CD4-positive, alpha-beta memory T cell (primary cell): Measurements from ENCODE around the gene DENND6B. TPM values are rescaled to one million over a fixed set of nuclear protein-coding genes. Genes with fewer than 3 reads are reported as not detected.

Source experiments
- CTCF ChIA-PET: fragments of 350-600 bp; sonication (Branson Sonifier 250); formaldehyde crosslinking; loops from one replicate; lab custom pipeline; 2021; ENCODE audit warnings: inconsistent platforms; ENCODE audit not compliant: partially characterized antibody; lab: Charles Lee
- POLR2A ChIA-PET: fragments of 350-600 bp; sonication (Branson Sonifier 250); formaldehyde crosslinking; loops from one replicate; lab custom pipeline; 2021; ENCODE audit not compliant: partially characterized antibody; lab: Charles Lee
- DNase-seq, 5 donors: peaks; one replicate each; pipeline versions ENCODE4 v3.0.0 to v3.0.0-alpha.2; 2020 to 2022; ENCODE audit warnings: mixed read lengths in 1 of 5
- H3K27ac ChIP-seq: one replicate; pipeline ENCODE4 v1.7.0; 2013; ENCODE audit warnings: low read depth, low read length
- H3K27me3 ChIP-seq: 2 replicates; pipeline ENCODE4 v1.7.0; 2013; ENCODE audit warnings: mild to moderate bottlenecking, low read length, moderate library complexity; ENCODE audit not compliant: insufficient read depth
- H3K36me3 ChIP-seq: 2 replicates; pipeline ENCODE4 v1.7.0; 2013; ENCODE audit warnings: mild to moderate bottlenecking, low read length, moderate library complexity; ENCODE audit not compliant: insufficient read depth
- H3K4me1 ChIP-seq: 2 replicates; pipeline ENCODE4 v1.7.0; 2013; ENCODE audit warnings: mild to moderate bottlenecking, low read length, moderate library complexity; ENCODE audit not compliant: insufficient read depth
- H3K4me3 ChIP-seq, 2 donors: one replicate each; pipeline ENCODE4 v1.7.0; 2013; ENCODE audit warnings: low read length in 2 of 2, mild to moderate bottlenecking in 1 of 2
- H3K9me3 ChIP-seq, 2 donors: one replicate each; pipeline ENCODE4 v1.7.0; 2013; ENCODE audit warnings: low read length in 2 of 2, control low read depth in 1 of 2; ENCODE audit not compliant: control insufficient read depth in 1 of 2
- H3K27ac Mint-ChIP-seq, 7 donors: one replicate each; pipeline ENCODE4 v1.8.0; 2020 to 2021; ENCODE audit warnings: mixed read lengths in 7 of 7, mild to moderate bottlenecking in 6 of 7, inconsistent platforms in 3 of 7, moderate library complexity in 3 of 7
- H3K27me3 Mint-ChIP-seq, 2 donors: one replicate each; pipeline ENCODE4 v1.8.0; 2020 to 2021; ENCODE audit warnings: mixed read lengths in 2 of 2
- H3K36me3 Mint-ChIP-seq, 2 donors: one replicate each; pipeline ENCODE4 v1.8.0; 2020 to 2021; ENCODE audit warnings: mixed read lengths in 2 of 2, inconsistent platforms in 1 of 2, mild to moderate bottlenecking in 1 of 2
- H3K4me1 Mint-ChIP-seq, 4 donors: one replicate each; pipeline ENCODE4 v1.8.0; 2020 to 2021; ENCODE audit warnings: mixed read lengths in 4 of 4, mild to moderate bottlenecking in 1 of 4
- H3K4me3 Mint-ChIP-seq, 8 donors: one replicate each; pipeline ENCODE4 v1.8.0; 2020 to 2021; ENCODE audit warnings: mixed read lengths in 8 of 8, mild to moderate bottlenecking in 7 of 8, moderate library complexity in 6 of 8, inconsistent platforms in 3 of 8
- H3K9me3 Mint-ChIP-seq, 8 donors: one replicate each; pipeline ENCODE4 v1.8.0; 2020 to 2021; ENCODE audit warnings: mixed read lengths in 8 of 8, mild to moderate bottlenecking in 5 of 8, inconsistent platforms in 3 of 8, moderate library complexity in 1 of 8
- intact Hi-C: fragments of 100-400 bp; cut with micrococcal nuclease; formaldehyde crosslinking; loops from one replicate; pipeline ENCODE4 v1.15.1; 2023
- polyA plus RNA-seq, 2 donors: library from polyadenylated mRNA; unstranded; fragments of 300-500 nt; fragmentation: Illumina TruSeq; gene quantifications; one replicate each; pipeline ENCODE4 v1.2.3, GENCODE V29; 2021
- total RNA-seq, 2 experiments: library from RNA; stranded (reverse); gene quantifications; one replicate each; pipeline ENCODE4 v1.2.3, GENCODE V29; 2021

DENND6B gene
- total and polyA plus RNA-seq, 4 experiments from 2014 or later: 0.22 to 2.4 (median 0.94) TPM

GRCh38 chr22:50286275-50286674, 40.5 kb downstream of the DENND6B start:
- Histone ChIP-seq H3K36me3 (no peaks in the 10 kb centered on the region), H3K4me1 (no peaks in the 10 kb centered on the region)

DNA sequence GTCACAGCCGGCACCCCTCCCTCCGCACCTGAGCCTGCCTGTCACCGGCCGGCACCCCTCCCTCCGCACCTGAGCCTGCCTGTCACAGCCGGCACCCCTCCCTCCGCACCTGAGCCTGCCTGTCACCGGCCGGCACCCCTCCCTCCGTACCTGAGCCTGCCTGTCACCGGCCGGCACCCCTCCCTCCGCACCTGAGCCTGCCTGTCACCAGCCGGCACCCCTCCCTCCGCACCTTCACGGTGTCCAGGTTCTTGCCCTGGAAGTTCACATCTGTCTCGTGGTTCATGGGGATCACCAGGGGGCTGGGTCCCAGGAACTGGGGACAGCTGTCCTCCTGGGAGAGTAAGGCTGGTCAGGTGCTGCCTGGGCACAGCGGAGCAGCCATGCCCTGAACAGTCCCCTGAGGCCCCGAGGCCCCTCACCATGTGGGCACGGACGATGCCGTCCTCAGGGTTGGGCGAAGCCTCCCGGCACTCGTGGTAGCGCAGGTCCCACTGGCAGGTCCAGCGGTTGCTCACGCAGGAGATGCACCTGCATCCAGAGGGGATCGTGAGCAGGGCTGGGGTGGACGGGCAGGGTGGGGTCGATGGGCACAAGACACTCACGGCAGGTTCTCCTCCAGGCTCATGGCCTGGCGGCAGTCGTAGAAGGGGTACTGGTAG, 41.1 kb downstream of the DENND6B start:
- no peaks in the 10 kb centered on the region for H3K36me3 Mint-ChIP-seq
- intact Hi-C loops: no loop called here

More at GRCh38 chr22:50286275-50286674, 40.5 kb downstream of the DENND6B start:
- Histone ChIP-seq H3K27me3 (peaks cover 2% of the 10 kb centered on the region), H3K9me3 (no peaks in the 10 kb centered on the region), H3K27ac (no peak overlapping the region), H3K4me3 (no peak overlapping the region)
- ChIA-PET CTCF (no interaction called here), POLR2A (no interaction called here)
- H3K4me3 Mint-ChIP-seq: no peak overlapping the region
- no peak for DNase-seq
- H3K9me3 Mint-ChIP-seq: no peaks in the 10 kb centered on the region
- H3K4me1 Mint-ChIP-seq: no peaks in the 10 kb centered on the region
- H3K27me3 Mint-ChIP-seq: no peaks in the 10 kb centered on the region
- no peaks in the 10 kb centered on the region for H3K36me3 Mint-ChIP-seq
- intact Hi-C loops: no loop called here
- H3K27ac Mint-ChIP-seq: no peak overlapping the region

GRCh38 chr22:50284479-50284878, 42.3 kb downstream of the DENND6B start:
- H3K4me1 ChIP-seq: no peaks in the 10 kb centered on the region
- H3K27me3 Mint-ChIP-seq: no peaks in the 10 kb centered on the region
- H3K4me3 ChIP-seq: no peak overlapping the region
- intact Hi-C loops: no loop called here
- no peaks in the 10 kb centered on the region for H3K9me3 Mint-ChIP-seq
- POLR2A ChIA-PET: no interaction called here
- H3K36me3 ChIP-seq: no peaks in the 10 kb centered on the region
- no peak for DNase-seq
- no peak overlapping the region for H3K27ac Mint-ChIP-seq
- H3K27me3 ChIP-seq: no peaks in the 10 kb centered on the region
- no peak overlapping the region for H3K27ac ChIP-seq
- CTCF ChIA-PET: no interaction called here
- H3K4me1 Mint-ChIP-seq: no peaks in the 10 kb centered on the region
- H3K4me3 Mint-ChIP-seq: no peak overlapping the region
- no peaks in the 10 kb centered on the region for H3K36me3 Mint-ChIP-seq
- H3K9me3 ChIP-seq: no peaks in the 10 kb centered on the region

More for the DNA sequence above, 41.1 kb downstream of the DENND6B start:
- ChIA-PET CTCF (no interaction called here), POLR2A (no interaction called here)
- no peaks in the 10 kb centered on the region for H3K9me3 Mint-ChIP-seq
- no peaks in the 10 kb centered on the region for H3K27me3 Mint-ChIP-seq
- Histone ChIP-seq H3K36me3 (no peaks in the 10 kb centered on the region), H3K9me3 (no peaks in the 10 kb centered on the region), H3K27me3 (no peaks in the 10 kb centered on the region), H3K4me3 (no peak overlapping the region), H3K27ac (no peak overlapping the region), H3K4me1 (no peaks in the 10 kb centered on the region)
- no peak overlapping the region for H3K4me3 Mint-ChIP-seq
- H3K27ac Mint-ChIP-seq: no peak overlapping the region
- no peaks in the 10 kb centered on the region for H3K4me1 Mint-ChIP-seq
- DNase-seq: no peak

DNA sequence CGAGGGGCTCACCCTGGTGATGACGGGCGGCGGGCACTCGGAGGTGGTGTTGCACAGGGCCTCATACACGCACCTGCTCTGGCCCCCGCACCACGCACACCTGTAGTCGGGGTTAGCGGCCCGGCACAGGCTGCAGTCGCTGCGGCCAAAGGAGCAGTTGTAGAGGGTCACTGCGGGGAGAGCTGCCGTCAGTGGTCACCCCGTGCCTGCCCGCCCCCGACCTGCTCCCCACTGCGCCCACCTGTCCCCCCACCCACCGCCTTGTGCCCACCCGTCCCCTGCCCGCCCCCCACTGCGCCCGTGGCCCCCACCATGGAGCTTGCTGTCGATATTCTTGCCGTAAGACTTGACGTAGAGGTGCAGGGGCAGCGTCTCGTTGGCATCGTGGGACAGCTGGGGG, 43.0 kb downstream of the DENND6B start:
- H3K27ac ChIP-seq: no peak overlapping the region
- H3K9me3 ChIP-seq: no peaks in the 10 kb centered on the region
- Mint-ChIP-seq H3K27ac (no peak overlapping the region), H3K4me1 (no peaks in the 10 kb centered on the region), H3K9me3 (no peaks in the 10 kb centered on the region), H3K4me3 (no peak overlapping the region), H3K27me3 (no peaks in the 10 kb centered on the region), H3K36me3 (no peaks in the 10 kb centered on the region)
- H3K27me3 ChIP-seq: no peaks in the 10 kb centered on the region
- intact Hi-C loops: no loop called here
- no peak for DNase-seq
- ChIA-PET POLR2A (no interaction called here), CTCF (no interaction called here)
- no peaks in the 10 kb centered on the region for H3K4me1 ChIP-seq
- H3K36me3 ChIP-seq: no peaks in the 10 kb centered on the region
- no peak overlapping the region for H3K4me3 ChIP-seq

- intact Hi-C loops: no loop called here
- DNase-seq: no peak
- Histone ChIP-seq H3K4me3 (no peak overlapping the region), H3K27me3 (no peaks in the 10 kb centered on the region), H3K4me1 (no peaks in the 10 kb centered on the region), H3K36me3 (no peaks in the 10 kb centered on the region), H3K9me3 (no peaks in the 10 kb centered on the region), H3K27ac (no peak overlapping the region)
- Mint-ChIP-seq H3K36me3 (no peaks in the 10 kb centered on the region), H3K27ac (no peak overlapping the region), H3K27me3 (no peaks in the 10 kb centered on the region), H3K4me1 (no peaks in the 10 kb centered on the region), H3K9me3 (no peaks in the 10 kb centered on the region), H3K4me3 (no peak overlapping the region)
- POLR2A ChIA-PET: no interaction called here
- CTCF ChIA-PET: no interaction called here
Observed at GRCh38 chr22:50282361-50283155, 44.3 kb downstream of the DENND6B start.

DNA sequence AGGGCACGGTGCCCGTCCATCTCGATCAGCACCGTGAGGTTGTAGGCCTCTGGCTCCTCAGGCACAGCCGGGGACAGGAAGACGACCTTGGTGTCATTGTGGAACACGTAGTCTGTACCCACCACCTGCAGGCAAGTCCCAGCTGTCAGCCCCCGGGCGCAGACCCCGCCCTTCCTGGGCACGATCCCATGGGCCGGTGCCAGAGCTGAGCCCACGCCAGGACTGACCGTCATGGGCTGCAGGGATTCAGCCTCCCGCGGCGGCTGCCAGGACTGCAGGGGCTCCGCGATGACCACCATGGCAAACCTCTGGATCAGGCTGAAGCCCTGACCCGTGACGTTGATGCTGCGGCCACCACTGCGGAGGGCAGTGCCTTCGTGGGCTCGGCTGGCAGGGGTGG, 44.9 kb downstream of the DENND6B start:
- Mint-ChIP-seq H3K4me3 (no peak overlapping the region), H3K27me3 (no peaks in the 10 kb centered on the region), H3K9me3 (no peaks in the 10 kb centered on the region), H3K27ac (no peak overlapping the region), H3K4me1 (no peaks in the 10 kb centered on the region), H3K36me3 (no peaks in the 10 kb centered on the region)
- intact Hi-C loops: no loop called here
- Histone ChIP-seq H3K9me3 (no peaks in the 10 kb centered on the region), H3K36me3 (no peaks in the 10 kb centered on the region), H3K27ac (no peak overlapping the region), H3K27me3 (no peaks in the 10 kb centered on the region), H3K4me3 (no peak overlapping the region), H3K4me1 (no peaks in the 10 kb centered on the region)
- POLR2A ChIA-PET: no interaction called here
- no peak for DNase-seq
- CTCF ChIA-PET: no interaction called here

DNA sequence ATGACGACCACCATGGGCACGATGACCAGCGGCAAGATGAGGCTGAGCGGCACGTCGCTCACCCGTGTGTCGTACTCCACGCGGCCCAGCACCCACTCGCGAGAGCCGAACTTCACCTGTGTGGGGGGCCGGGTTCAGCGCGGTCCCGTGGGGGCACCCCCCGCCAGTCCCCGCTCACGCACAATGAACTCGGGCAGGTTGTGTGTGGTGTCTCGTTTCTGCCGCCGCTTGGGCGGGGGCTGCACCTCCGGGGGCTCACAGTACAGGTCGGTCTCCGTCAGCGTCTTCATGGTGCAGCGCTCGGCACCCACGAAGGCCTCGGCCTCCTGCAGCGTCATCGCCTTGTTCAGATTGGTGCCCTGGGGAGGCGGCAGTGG, 45.4 kb downstream of the DENND6B start:
- no peaks in the 10 kb centered on the region for H3K36me3 ChIP-seq
- ChIA-PET CTCF (no interaction called here), POLR2A (no interaction called here)
- no peaks in the 10 kb centered on the region for H3K9me3 ChIP-seq
- no peak overlapping the region for H3K4me3 ChIP-seq
- Mint-ChIP-seq H3K27ac (no peak overlapping the region), H3K36me3 (no peaks in the 10 kb centered on the region), H3K9me3 (no peaks in the 10 kb centered on the region), H3K27me3 (no peaks in the 10 kb centered on the region), H3K4me3 (no peak overlapping the region), H3K4me1 (no peaks in the 10 kb centered on the region)
- H3K27ac ChIP-seq: no peak overlapping the region
- no peaks in the 10 kb centered on the region for H3K4me1 ChIP-seq
- no peaks in the 10 kb centered on the region for H3K27me3 ChIP-seq
- intact Hi-C loops: no loop called here
- DNase-seq: no peak
